Measurements from ENCODE around the gene CENPV.

CENPV gene

GRCh38 chr17:16374146-16374938 is 21.1 kb upstream of the CENPV start:
- TF ChIP-seq CTCF (IDR thresholded peaks at IDR 0.05) = no peak
- H3K9ac ChIP-seq = no peak overlapping the region
- no peak overlapping the region for H3K27ac ChIP-seq
- no peaks in the 10 kb centered on the region for H3K27me3 ChIP-seq (ENCODE audit: control insufficient read depth, insufficient read depth, low read length)
- no peak overlapping the region for H2AFZ ChIP-seq
- no peaks in the 10 kb centered on the region for H3K79me2 ChIP-seq
- H3K36me3 ChIP-seq (ENCODE audit: control insufficient read depth, insufficient read depth, low read length) = no peaks in the 10 kb centered on the region
- H3K4me3 ChIP-seq (ENCODE audit: low read depth, low read length) = no peak overlapping the region
- H3K4me1 ChIP-seq = no peaks in the 10 kb centered on the region
- no peak overlapping the region for H3K4me2 ChIP-seq (ENCODE audit: low read length)
- H3K9me3 ChIP-seq (ENCODE audit: control insufficient read depth, low read length) = no peaks in the 10 kb centered on the region

- TF ChIP-seq CTCF (IDR thresholded peaks at IDR 0.05) = no peak
- H3K9me3 ChIP-seq (ENCODE audit: control insufficient read depth, low read length) = no peaks in the 10 kb centered on the region
- H3K36me3 ChIP-seq (ENCODE audit: control insufficient read depth, insufficient read depth, low read length) = no peaks in the 10 kb centered on the region
- no peak overlapping the region for H3K9ac ChIP-seq
- H2AFZ ChIP-seq = no peak overlapping the region
- no peak overlapping the region for H3K27ac ChIP-seq
- H3K27me3 ChIP-seq (ENCODE audit: control insufficient read depth, insufficient read depth, low read length) = no peaks in the 10 kb centered on the region
- H3K4me3 ChIP-seq (ENCODE audit: low read depth, low read length) = no peak overlapping the region
- no peaks in the 10 kb centered on the region for H3K79me2 ChIP-seq
- H3K4me1 ChIP-seq = no peaks in the 10 kb centered on the region
- H3K4me2 ChIP-seq (ENCODE audit: low read length) = no peak overlapping the region
Measured at GRCh38 chr17:16371742-16372141, 18.5 kb upstream of the CENPV start.

GRCh38 chr17:16364625-16365024 is 11.4 kb upstream of the CENPV start:
- peak overlapping the region; percentile 64 for H2AFZ ChIP-seq
- peak overlapping the region; percentile 66 for H3K27ac ChIP-seq
- H3K9ac ChIP-seq = no peak overlapping the region

GRCh38 chr17:16363749-16364536 is 10.7 kb upstream of the CENPV start:
- H3K36me3 ChIP-seq (ENCODE audit: control insufficient read depth, insufficient read depth, low read length) = no peaks in the 10 kb centered on the region
- no peaks in the 10 kb centered on the region for H3K79me2 ChIP-seq
- peak overlapping the region; percentile 64 for H2AFZ ChIP-seq
- H3K4me1 ChIP-seq = peaks cover 12% of the 10 kb centered on the region
- no peak overlapping the region for H3K9ac ChIP-seq
- no peaks in the 10 kb centered on the region for H3K9me3 ChIP-seq (ENCODE audit: control insufficient read depth, low read length)
- no peak overlapping the region for H3K4me3 ChIP-seq (ENCODE audit: low read depth, low read length)
- no peak overlapping the region for H3K4me2 ChIP-seq (ENCODE audit: low read length)
- peak overlapping the region; percentile 66 for H3K27ac ChIP-seq
- TF ChIP-seq CTCF (IDR thresholded peaks at IDR 0.05) = peak; percentile 95
- H3K27me3 ChIP-seq (ENCODE audit: control insufficient read depth, insufficient read depth, low read length) = no peaks in the 10 kb centered on the region

More at GRCh38 chr17:16364625-16365024, 11.4 kb upstream of the CENPV start:
- Histone ChIP-seq H3K79me2 (no peaks in the 10 kb centered on the region), H3K4me2 (ENCODE audit: low read length) (no peak overlapping the region), H3K36me3 (ENCODE audit: control insufficient read depth, insufficient read depth, low read length) (no peaks in the 10 kb centered on the region), H3K4me3 (ENCODE audit: low read depth, low read length) (no peak overlapping the region), H3K4me1 (peaks cover 12% of the 10 kb centered on the region), H3K27me3 (ENCODE audit: control insufficient read depth, insufficient read depth, low read length) (no peaks in the 10 kb centered on the region), H3K9me3 (ENCODE audit: control insufficient read depth, low read length) (no peaks in the 10 kb centered on the region)
- no peak for TF ChIP-seq CTCF (IDR thresholded peaks at IDR 0.05)
